ENCODE results near the gene IFT27. TPM values are rescaled to one million over a fixed set of nuclear protein-coding genes. Genes with fewer than 3 reads are reported as not detected.

Gene IFT27
- total and polyA plus RNA-seq, 2 experiments from 2014 or later, result 28.5 to 63.5 TPM

DNA sequence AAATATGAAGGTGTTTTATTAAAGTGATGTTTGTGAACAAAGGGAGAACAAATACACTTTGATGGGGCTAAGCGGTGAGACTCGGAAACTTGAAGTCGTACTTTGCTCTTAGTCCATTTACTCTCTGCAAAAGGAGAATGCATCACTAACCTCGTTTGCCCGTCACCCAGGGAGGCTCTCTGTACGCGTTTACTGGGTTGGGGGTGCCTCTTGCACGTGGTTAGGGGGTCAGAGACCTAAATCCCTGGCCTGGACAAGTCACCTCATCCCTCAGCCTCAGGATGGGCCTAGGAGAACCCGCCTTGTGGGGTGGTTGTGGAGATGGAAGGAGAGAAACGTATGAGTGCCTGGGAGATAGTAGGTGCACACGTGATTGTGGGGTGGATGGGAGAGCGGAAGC lies 803 bp upstream of the IFT27 start:
- peaks cover 3% of the 10 kb centered on the region; the same call in 1 of the 2 replicates for H3K79me2 ChIP-seq (replicated peaks; ENCODE audit: insufficient read depth)
- Mint-ChIP-seq H3K36me3 (ENCODE audit: low read depth) (peaks cover 25% of the 10 kb centered on the region), H3K27ac (peak overlapping the region; percentile 89; the same call in 1 of the 2 replicates), H3K4me1 (peaks cover 16% of the 10 kb centered on the region), H3K27me3 (ENCODE audit: insufficient read depth, low read depth, poor library complexity) (peaks cover 22% of the 10 kb centered on the region), H3K9me3 (peaks cover 32% of the 10 kb centered on the region), H3K4me3 (peak overlapping the region; percentile 85)
- H3K36me3 ChIP-seq (ENCODE audit: insufficient read depth), result no peaks in the 10 kb centered on the region
- no peak overlapping the region for H3K27ac ChIP-seq (ENCODE audit: low read depth)
- no peaks in the 10 kb centered on the region for H3F3A ChIP-seq (replicated peaks; ENCODE audit: low read depth)
- peak overlapping the region; percentile 1; the same call in 1 of the 2 replicates for H2AFZ ChIP-seq
- peak overlapping the region; percentile 56 for H3K4me2 ChIP-seq
- TF ChIP-seq STAT1 (IDR thresholded peaks at IDR 0.05; ENCODE audit: unreplicated experiment) (no peak), EZH2 (IDR thresholded peaks at IDR 0.05; ENCODE audit: low read depth, unreplicated experiment) (no peak), JUNB (IDR thresholded peaks at IDR 0.05; ENCODE audit: unreplicated experiment) (no peak), CREB1 (CRISPR knock-in tag; IDR thresholded peaks at IDR 0.05; ENCODE audit: low read depth) (no peak), POLR2AphosphoS5 (IDR thresholded peaks at IDR 0.05; ENCODE audit: low read depth) (no peak), EZH2phosphoT487 (IDR thresholded peaks at IDR 0.05; ENCODE audit: unreplicated experiment) (no peak), ZNF114 (CRISPR knock-in tag; IDR thresholded peaks at IDR 0.05) (no peak), ZNF331 (CRISPR knock-in tag; IDR thresholded peaks at IDR 0.05; ENCODE audit: low read depth) (no peak), NANOG (IDR thresholded peaks at IDR 0.05; ENCODE audit: borderline replicate concordance) (no peak)
- TF ChIP-seq, protein P1, sequence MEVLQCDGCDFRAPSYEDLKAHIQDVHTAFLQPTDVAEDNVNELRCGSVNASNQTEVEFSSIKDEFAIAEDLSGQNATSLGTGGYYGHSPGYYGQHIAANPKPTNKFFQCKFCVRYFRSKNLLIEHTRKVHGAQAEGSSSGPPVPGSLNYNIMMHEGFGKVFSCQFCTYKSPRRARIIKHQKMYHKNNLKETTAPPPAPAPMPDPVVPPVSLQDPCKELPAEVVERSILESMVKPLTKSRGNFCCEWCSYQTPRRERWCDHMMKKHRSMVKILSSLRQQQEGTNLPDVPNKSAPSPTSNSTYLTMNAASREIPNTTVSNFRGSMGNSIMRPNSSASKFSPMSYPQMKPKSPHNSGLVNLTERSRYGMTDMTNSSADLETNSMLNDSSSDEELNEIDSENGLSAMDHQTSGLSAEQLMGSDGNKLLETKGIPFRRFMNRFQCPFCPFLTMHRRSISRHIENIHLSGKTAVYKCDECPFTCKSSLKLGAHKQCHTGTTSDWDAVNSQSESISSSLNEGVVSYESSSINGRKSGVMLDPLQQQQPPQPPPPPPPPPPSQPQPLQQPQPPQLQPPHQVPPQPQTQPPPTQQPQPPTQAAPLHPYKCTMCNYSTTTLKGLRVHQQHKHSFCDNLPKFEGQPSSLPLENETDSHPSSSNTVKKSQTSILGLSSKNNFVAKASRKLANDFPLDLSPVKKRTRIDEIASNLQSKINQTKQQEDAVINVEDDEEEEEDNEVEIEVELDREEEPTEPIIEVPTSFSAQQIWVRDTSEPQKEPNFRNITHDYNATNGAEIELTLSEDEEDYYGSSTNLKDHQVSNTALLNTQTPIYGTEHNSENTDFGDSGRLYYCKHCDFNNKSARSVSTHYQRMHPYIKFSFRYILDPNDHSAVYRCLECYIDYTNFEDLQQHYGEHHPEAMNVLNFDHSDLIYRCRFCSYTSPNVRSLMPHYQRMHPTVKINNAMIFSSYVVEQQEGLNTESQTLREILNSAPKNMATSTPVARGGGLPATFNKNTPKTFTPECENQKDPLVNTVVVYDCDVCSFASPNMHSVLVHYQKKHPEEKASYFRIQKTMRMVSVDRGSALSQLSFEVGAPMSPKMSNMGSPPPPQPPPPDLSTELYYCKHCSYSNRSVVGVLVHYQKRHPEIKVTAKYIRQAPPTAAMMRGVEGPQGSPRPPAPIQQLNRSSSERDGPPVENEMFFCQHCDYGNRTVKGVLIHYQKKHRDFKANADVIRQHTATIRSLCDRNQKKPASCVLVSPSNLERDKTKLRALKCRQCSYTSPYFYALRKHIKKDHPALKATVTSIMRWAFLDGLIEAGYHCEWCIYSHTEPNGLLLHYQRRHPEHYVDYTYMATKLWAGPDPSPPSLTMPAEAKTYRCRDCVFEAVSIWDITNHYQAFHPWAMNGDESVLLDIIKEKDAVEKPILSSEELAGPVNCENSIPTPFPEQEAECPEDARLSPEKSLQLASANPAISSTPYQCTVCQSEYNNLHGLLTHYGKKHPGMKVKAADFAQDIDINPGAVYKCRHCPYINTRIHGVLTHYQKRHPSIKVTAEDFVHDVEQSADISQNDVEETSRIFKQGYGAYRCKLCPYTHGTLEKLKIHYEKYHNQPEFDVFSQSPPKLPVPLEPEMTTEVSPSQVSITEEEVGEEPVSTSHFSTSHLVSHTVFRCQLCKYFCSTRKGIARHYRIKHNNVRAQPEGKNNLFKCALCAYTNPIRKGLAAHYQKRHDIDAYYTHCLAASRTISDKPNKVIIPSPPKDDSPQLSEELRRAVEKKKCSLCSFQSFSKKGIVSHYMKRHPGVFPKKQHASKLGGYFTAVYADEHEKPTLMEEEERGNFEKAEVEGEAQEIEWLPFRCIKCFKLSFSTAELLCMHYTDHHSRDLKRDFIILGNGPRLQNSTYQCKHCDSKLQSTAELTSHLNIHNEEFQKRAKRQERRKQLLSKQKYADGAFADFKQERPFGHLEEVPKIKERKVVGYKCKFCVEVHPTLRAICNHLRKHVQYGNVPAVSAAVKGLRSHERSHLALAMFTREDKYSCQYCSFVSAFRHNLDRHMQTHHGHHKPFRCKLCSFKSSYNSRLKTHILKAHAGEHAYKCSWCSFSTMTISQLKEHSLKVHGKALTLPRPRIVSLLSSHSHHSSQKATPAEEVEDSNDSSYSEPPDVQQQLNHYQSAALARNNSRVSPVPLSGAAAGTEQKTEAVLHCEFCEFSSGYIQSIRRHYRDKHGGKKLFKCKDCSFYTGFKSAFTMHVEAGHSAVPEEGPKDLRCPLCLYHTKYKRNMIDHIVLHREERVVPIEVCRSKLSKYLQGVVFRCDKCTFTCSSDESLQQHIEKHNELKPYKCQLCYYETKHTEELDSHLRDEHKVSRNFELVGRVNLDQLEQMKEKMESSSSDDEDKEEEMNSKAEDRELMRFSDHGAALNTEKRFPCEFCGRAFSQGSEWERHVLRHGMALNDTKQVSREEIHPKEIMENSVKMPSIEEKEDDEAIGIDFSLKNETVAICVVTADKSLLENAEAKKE (CRISPR knock-in tag; IDR thresholded peaks at IDR 0.05), result no peak
- TF ChIP-seq, protein P2, sequence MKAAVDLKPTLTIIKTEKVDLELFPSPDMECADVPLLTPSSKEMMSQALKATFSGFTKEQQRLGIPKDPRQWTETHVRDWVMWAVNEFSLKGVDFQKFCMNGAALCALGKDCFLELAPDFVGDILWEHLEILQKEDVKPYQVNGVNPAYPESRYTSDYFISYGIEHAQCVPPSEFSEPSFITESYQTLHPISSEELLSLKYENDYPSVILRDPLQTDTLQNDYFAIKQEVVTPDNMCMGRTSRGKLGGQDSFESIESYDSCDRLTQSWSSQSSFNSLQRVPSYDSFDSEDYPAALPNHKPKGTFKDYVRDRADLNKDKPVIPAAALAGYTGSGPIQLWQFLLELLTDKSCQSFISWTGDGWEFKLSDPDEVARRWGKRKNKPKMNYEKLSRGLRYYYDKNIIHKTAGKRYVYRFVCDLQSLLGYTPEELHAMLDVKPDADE (IDR thresholded peaks at IDR 0.05), result no peak
- TF ChIP-seq, protein P3, sequence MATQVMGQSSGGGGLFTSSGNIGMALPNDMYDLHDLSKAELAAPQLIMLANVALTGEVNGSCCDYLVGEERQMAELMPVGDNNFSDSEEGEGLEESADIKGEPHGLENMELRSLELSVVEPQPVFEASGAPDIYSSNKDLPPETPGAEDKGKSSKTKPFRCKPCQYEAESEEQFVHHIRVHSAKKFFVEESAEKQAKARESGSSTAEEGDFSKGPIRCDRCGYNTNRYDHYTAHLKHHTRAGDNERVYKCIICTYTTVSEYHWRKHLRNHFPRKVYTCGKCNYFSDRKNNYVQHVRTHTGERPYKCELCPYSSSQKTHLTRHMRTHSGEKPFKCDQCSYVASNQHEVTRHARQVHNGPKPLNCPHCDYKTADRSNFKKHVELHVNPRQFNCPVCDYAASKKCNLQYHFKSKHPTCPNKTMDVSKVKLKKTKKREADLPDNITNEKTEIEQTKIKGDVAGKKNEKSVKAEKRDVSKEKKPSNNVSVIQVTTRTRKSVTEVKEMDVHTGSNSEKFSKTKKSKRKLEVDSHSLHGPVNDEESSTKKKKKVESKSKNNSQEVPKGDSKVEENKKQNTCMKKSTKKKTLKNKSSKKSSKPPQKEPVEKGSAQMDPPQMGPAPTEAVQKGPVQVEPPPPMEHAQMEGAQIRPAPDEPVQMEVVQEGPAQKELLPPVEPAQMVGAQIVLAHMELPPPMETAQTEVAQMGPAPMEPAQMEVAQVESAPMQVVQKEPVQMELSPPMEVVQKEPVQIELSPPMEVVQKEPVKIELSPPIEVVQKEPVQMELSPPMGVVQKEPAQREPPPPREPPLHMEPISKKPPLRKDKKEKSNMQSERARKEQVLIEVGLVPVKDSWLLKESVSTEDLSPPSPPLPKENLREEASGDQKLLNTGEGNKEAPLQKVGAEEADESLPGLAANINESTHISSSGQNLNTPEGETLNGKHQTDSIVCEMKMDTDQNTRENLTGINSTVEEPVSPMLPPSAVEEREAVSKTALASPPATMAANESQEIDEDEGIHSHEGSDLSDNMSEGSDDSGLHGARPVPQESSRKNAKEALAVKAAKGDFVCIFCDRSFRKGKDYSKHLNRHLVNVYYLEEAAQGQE (IDR thresholded peaks at IDR 0.05; ENCODE audit: unreplicated experiment), result no peak
- TF ChIP-seq, protein P4, sequence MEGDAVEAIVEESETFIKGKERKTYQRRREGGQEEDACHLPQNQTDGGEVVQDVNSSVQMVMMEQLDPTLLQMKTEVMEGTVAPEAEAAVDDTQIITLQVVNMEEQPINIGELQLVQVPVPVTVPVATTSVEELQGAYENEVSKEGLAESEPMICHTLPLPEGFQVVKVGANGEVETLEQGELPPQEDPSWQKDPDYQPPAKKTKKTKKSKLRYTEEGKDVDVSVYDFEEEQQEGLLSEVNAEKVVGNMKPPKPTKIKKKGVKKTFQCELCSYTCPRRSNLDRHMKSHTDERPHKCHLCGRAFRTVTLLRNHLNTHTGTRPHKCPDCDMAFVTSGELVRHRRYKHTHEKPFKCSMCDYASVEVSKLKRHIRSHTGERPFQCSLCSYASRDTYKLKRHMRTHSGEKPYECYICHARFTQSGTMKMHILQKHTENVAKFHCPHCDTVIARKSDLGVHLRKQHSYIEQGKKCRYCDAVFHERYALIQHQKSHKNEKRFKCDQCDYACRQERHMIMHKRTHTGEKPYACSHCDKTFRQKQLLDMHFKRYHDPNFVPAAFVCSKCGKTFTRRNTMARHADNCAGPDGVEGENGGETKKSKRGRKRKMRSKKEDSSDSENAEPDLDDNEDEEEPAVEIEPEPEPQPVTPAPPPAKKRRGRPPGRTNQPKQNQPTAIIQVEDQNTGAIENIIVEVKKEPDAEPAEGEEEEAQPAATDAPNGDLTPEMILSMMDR (conservative IDR thresholded peaks at IDR 0.05; ENCODE audit: low read depth in 2 of 2), result no peak
- ATAC-seq (no peak), DNase-seq (ENCODE audit: low spot score) (no peak)
- H3K27me3 ChIP-seq (ENCODE audit: insufficient read depth), result peaks cover 8% of the 10 kb centered on the region
- H4K20me1 ChIP-seq (replicated peaks; ENCODE audit: insufficient read depth), result no peaks in the 10 kb centered on the region
- H3K9me2 ChIP-seq (ENCODE audit: insufficient read depth), result no peaks in the 10 kb centered on the region
- H3K4me3 ChIP-seq, result peak overlapping the region; percentile 34
- H3K4me1 ChIP-seq (ENCODE audit: insufficient read depth), result peaks cover 7% of the 10 kb centered on the region

All from GM23338 (cell line).